ENCODE results near the gene HSD11B2. TPM values are rescaled to one million over a fixed set of nuclear protein-coding genes. Genes with fewer than 3 reads are reported as not detected.
"Not testable (repeated sequence)": the region's sequence is repeated elsewhere in the genome, so short reads cannot be mapped to it uniquely, and the experiment has no call there.

The HSD11B2 gene
- total RNA-seq, 1 experiment from 2014 or later: 33.5 TPM

DNA sequence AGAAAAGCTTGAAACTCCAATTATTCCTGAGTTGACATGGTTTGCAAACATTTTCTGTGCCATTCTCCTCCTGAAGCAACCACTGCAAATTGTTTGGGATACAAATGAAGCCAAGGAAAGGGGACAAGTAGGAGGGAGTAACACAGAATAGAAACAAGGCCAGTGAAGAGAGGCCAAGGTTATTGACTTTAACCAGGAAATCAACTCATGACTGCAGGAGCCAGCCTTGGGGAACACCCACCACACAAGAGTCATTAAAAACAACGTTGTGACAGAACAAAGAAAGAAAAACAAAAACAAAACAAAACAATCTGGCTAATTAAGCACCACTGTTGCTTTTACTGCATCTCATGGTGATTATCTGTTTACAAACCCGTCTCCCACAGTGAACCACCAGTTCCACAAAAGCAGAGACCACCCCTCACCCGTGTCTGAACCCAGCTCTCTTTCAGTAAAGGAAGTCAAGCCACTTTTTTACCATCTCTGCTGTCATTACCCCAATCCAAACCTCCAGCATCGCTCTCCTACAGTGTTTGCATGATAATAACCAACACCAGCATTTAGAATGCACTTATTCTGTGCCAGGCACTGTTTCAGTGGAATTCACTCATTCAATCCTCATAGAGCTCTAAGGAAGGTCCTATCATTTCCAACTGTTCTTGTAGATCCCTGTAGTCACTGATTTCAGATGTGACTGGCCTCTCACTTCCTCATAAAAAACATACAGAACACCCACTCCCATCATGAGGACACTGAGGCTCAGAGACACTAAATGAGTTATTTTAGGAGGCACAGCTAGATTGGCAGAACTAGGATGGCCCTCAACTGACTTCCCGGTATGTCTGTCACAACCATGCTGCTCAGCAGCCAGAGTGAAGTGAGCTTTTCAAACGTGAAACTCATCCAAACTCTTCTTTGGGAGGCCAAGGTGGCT, 16.7 kb upstream of the HSD11B2 start:
- Histone ChIP-seq H4K20me1 (ENCODE audit: control insufficient read depth, insufficient read depth, insufficient read length) (no peaks in the 10 kb centered on the region), H3K18ac (ENCODE audit: insufficient read length, low read depth, low read length) (no peak overlapping the region), H3T11ph (ENCODE audit: low read length) (no peak overlapping the region), H3K9me3 (ENCODE audit: control insufficient read depth, low read depth, low read length) (no peaks in the 10 kb centered on the region), H3K23me2 (ENCODE audit: insufficient read length, low read depth, low read length, poor library complexity, severe bottlenecking) (peaks cover 11% of the 10 kb centered on the region), H3K14ac (ENCODE audit: insufficient read depth, low read length) (no peak overlapping the region; the same call in 1 of the 2 replicates), H4K91ac (ENCODE audit: insufficient read length, low read depth, low read length) (no peak overlapping the region), H3K4ac (ENCODE audit: low read depth, low read length) (no peak overlapping the region), H2BK5ac (ENCODE audit: insufficient read length, low read length) (no peak overlapping the region), H2BK15ac (ENCODE audit: low read depth, low read length) (no peak overlapping the region), H4K8ac (replicated peaks; ENCODE audit: insufficient read length, low read depth, low read length) (no peak overlapping the region), H3K9ac (ENCODE audit: extremely low read depth, insufficient read length, low read length) (no peak overlapping the region), H4K5ac (ENCODE audit: insufficient read length, low read depth, low read length) (no peak overlapping the region), H3K79me2 (ENCODE audit: insufficient read depth, low read length) (no peaks in the 10 kb centered on the region), H3K79me1 (ENCODE audit: insufficient read depth, low read depth, low read length, poor library complexity, severe bottlenecking) (no peaks in the 10 kb centered on the region), H2BK120ac (ENCODE audit: low read depth, low read length, poor library complexity, severe bottlenecking) (no peak overlapping the region), H3K27ac (ENCODE audit: insufficient read length, low read depth, low read length) (peak overlapping the region; percentile 62), H2BK12ac (ENCODE audit: insufficient read length, low read depth, low read length) (no peak overlapping the region), H2AK5ac (ENCODE audit: insufficient read length, low read length) (no peak overlapping the region), H2AFZ (ENCODE audit: low read length) (no peak overlapping the region), H2BK20ac (ENCODE audit: low read depth, low read length, poor library complexity, severe bottlenecking) (no peak overlapping the region), H3K4me1 (ENCODE audit: insufficient read depth, low read length) (peaks cover 3% of the 10 kb centered on the region; the same call in 1 of the 2 replicates), H3K56ac (ENCODE audit: insufficient read length, low read depth, low read length) (no peak overlapping the region), H3K23ac (ENCODE audit: insufficient read length, low read depth, low read length) (no peak overlapping the region), H3K4me2 (ENCODE audit: insufficient read depth, insufficient read length, low read length) (peak overlapping the region; percentile 21), H3K27me3 (ENCODE audit: insufficient read depth, low read length) (no peaks in the 10 kb centered on the region)
- peaks cover 26 to 29% of the 10 kb centered on the region in 2 experiments for H3K4me1 Mint-ChIP-seq
- H3K4me3 Mint-ChIP-seq: peak overlapping the region in 1 of 2 experiments; percentile 8; a peak in 3 of 5 replicates
- H3K9me3 Mint-ChIP-seq: no peaks in the 10 kb centered on the region
- no peaks in the 10 kb centered on the region; a peak in 2 of 7 replicates for H3K36me3 Mint-ChIP-seq (ENCODE audit: insufficient read depth in 1 of 3, low read depth in 3 of 3)
- peak overlapping the region in 1 of 3 experiments; percentile 73; a peak in 4 of 7 replicates for H3K27ac Mint-ChIP-seq
- H3K27me3 Mint-ChIP-seq (ENCODE audit: low read depth): peaks cover 6% of the 10 kb centered on the region
- no CpG with 5 or more reads among the region's 6 CpGs for WGBS (ENCODE audit: extremely low coverage, insufficient read length, low lambda C conversion rate)
- no peak for DNase-seq
- TF ChIP-seq, protein P1, sequence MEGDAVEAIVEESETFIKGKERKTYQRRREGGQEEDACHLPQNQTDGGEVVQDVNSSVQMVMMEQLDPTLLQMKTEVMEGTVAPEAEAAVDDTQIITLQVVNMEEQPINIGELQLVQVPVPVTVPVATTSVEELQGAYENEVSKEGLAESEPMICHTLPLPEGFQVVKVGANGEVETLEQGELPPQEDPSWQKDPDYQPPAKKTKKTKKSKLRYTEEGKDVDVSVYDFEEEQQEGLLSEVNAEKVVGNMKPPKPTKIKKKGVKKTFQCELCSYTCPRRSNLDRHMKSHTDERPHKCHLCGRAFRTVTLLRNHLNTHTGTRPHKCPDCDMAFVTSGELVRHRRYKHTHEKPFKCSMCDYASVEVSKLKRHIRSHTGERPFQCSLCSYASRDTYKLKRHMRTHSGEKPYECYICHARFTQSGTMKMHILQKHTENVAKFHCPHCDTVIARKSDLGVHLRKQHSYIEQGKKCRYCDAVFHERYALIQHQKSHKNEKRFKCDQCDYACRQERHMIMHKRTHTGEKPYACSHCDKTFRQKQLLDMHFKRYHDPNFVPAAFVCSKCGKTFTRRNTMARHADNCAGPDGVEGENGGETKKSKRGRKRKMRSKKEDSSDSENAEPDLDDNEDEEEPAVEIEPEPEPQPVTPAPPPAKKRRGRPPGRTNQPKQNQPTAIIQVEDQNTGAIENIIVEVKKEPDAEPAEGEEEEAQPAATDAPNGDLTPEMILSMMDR (conservative IDR thresholded peaks at IDR 0.05): no peak

DNA sequence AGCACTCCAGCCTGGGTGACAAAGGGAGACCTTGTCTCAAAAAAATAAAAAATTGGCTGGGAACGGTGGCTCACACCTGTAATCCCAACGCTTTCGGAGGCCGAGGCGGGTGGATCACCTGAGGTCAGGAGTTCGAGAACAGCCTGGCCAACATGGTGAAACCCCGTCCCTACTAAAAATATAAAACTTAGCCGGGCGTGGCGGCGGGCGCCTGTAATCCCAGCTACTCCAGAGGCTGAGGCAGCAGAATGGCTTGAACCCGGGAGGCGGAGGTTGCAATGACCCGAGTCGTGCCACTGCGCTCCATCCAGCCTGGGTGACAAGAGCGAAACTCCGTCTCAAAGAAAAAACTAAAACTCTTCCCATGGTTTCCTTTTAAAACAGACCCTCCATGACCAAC, 15.5 kb upstream of the HSD11B2 start:
- H3K79me2 ChIP-seq (ENCODE audit: insufficient read depth, low read length); H3K56ac ChIP-seq (ENCODE audit: insufficient read length, low read depth, low read length); H3K23ac ChIP-seq (ENCODE audit: insufficient read length, low read depth, low read length); H3K27me3 ChIP-seq (ENCODE audit: insufficient read depth, low read length); H2AFZ ChIP-seq (ENCODE audit: low read length); H4K8ac ChIP-seq (replicated peaks; ENCODE audit: insufficient read length, low read depth, low read length); H3T11ph ChIP-seq (ENCODE audit: low read length); H3K14ac ChIP-seq (ENCODE audit: insufficient read depth, low read length); H4K5ac ChIP-seq (ENCODE audit: insufficient read length, low read depth, low read length); H2BK20ac ChIP-seq (ENCODE audit: low read depth, low read length, poor library complexity, severe bottlenecking); H4K20me1 ChIP-seq (ENCODE audit: control insufficient read depth, insufficient read depth, insufficient read length); H2BK120ac ChIP-seq (ENCODE audit: low read depth, low read length, poor library complexity, severe bottlenecking); H3K9me3 ChIP-seq (ENCODE audit: control insufficient read depth, low read depth, low read length); H2BK12ac ChIP-seq (ENCODE audit: insufficient read length, low read depth, low read length); H3K4ac ChIP-seq (ENCODE audit: low read depth, low read length); H3K27ac Mint-ChIP-seq; H3K4me1 ChIP-seq (ENCODE audit: insufficient read depth, low read length); H3K18ac ChIP-seq (ENCODE audit: insufficient read length, low read depth, low read length); H3K36me3 Mint-ChIP-seq (ENCODE audit: insufficient read depth in 1 of 3, low read depth in 3 of 3); H4K91ac ChIP-seq (ENCODE audit: insufficient read length, low read depth, low read length); H2BK15ac ChIP-seq (ENCODE audit: low read depth, low read length); H3K79me1 ChIP-seq (ENCODE audit: insufficient read depth, low read depth, low read length, poor library complexity, severe bottlenecking); H2BK5ac ChIP-seq (ENCODE audit: insufficient read length, low read length); DNase-seq; H2AK5ac ChIP-seq (ENCODE audit: insufficient read length, low read length); H3K27me3 Mint-ChIP-seq (ENCODE audit: low read depth); H3K9me3 Mint-ChIP-seq; H3K27ac ChIP-seq (ENCODE audit: insufficient read length, low read depth, low read length): not testable (repeated sequence)
- Histone ChIP-seq H3K9ac (ENCODE audit: extremely low read depth, insufficient read length, low read length) (peak overlapping the region; percentile 74), H3K23me2 (ENCODE audit: insufficient read length, low read depth, low read length, poor library complexity, severe bottlenecking) (peaks cover 11% of the 10 kb centered on the region), H3K4me2 (ENCODE audit: insufficient read depth, insufficient read length, low read length) (peak overlapping the region; percentile 76)
- no CpG with 5 or more reads among the region's 19 CpGs for WGBS (ENCODE audit: extremely low coverage, insufficient read length, low lambda C conversion rate)
- peak overlapping the region; percentile 58 to 72 for H3K4me3 Mint-ChIP-seq
- peaks cover 22 to 25% of the 10 kb centered on the region in 2 experiments for H3K4me1 Mint-ChIP-seq

All from H9 (cell line).